H9 (cell line): ENCODE data around the gene LITAF. TPM values are rescaled to one million over a fixed set of nuclear protein-coding genes. Genes with fewer than 3 reads are reported as not detected.
A peak's percentile ranks its signal among the peaks of the same experiment; 100 is the strongest.

ENCODE experiments used
- DNase-seq: peaks from one replicate; pipeline ENCODE4 v3.0.0-alpha.2; 2017
- H2AFZ ChIP-seq: one replicate; pipeline ENCODE4 v1.6.1; 2013; ENCODE audit warnings: mild to moderate bottlenecking, low read length, control low read depth, moderate library complexity
- H2AK5ac ChIP-seq: 2 replicates; pipeline ENCODE4 v1.6.1; 2013; ENCODE audit warnings: low read length, control low read depth, mixed read lengths; ENCODE audit not compliant: insufficient read length
- H2BK120ac ChIP-seq: one replicate; pipeline ENCODE4 v1.6.1; 2013; ENCODE audit warnings: low read depth, mild to moderate bottlenecking, low read length, control low read depth, inconsistent platforms; ENCODE audit not compliant: poor library complexity, severe bottlenecking
- H2BK12ac ChIP-seq: 2 replicates; pipeline ENCODE4 v1.6.1; 2013; ENCODE audit warnings: low read length, control low read depth, mixed read lengths, low read depth; ENCODE audit not compliant: insufficient read length
- H2BK15ac ChIP-seq: 2 replicates; pipeline ENCODE4 v1.6.1; 2013; ENCODE audit warnings: low read depth, low read length, control low read depth
- H2BK20ac ChIP-seq: one replicate; pipeline ENCODE4 v1.6.1; 2013; ENCODE audit warnings: low read depth, mild to moderate bottlenecking, low read length, control low read depth, inconsistent platforms; ENCODE audit not compliant: poor library complexity, severe bottlenecking
- H2BK5ac ChIP-seq: 2 replicates; pipeline ENCODE4 v1.6.1; 2013; ENCODE audit warnings: low read length, control low read depth, mixed read lengths; ENCODE audit not compliant: insufficient read length
- H3K14ac ChIP-seq: 2 replicates; pipeline ENCODE4 v1.6.1; 2013; ENCODE audit warnings: low read length, control low read depth; ENCODE audit not compliant: insufficient read depth
- H3K18ac ChIP-seq: 2 replicates; pipeline ENCODE4 v1.6.1; 2013; ENCODE audit warnings: low read depth, mild to moderate bottlenecking, mixed read lengths, low read length, control low read depth; ENCODE audit not compliant: insufficient read length
- H3K23ac ChIP-seq: 2 replicates; pipeline ENCODE4 v1.6.1; 2013; ENCODE audit warnings: low read length, control low read depth, mixed read lengths, low read depth; ENCODE audit not compliant: insufficient read length
- H3K23me2 ChIP-seq: 2 replicates; pipeline ENCODE4 v1.6.1; 2013; ENCODE audit warnings: low read depth, mild to moderate bottlenecking, mixed read lengths, low read length, control low read depth; ENCODE audit not compliant: insufficient read length, poor library complexity, severe bottlenecking
- H3K27ac ChIP-seq: 2 replicates; pipeline ENCODE4 v1.5.1; 2013; ENCODE audit warnings: low read length, control low read depth, mixed read lengths, low read depth; ENCODE audit not compliant: insufficient read length
- H3K27me3 ChIP-seq: 2 replicates; pipeline ENCODE4 v1.6.1; 2013; ENCODE audit warnings: low read length, control low read depth, inconsistent platforms; ENCODE audit not compliant: insufficient read depth
- H3K4ac ChIP-seq: 2 replicates; pipeline ENCODE4 v1.6.1; 2013; ENCODE audit warnings: low read depth, mild to moderate bottlenecking, control low read depth, inconsistent platforms, low read length, moderate library complexity
- H3K4me1 ChIP-seq: 2 replicates; pipeline ENCODE4 v1.6.1; 2013; ENCODE audit warnings: low read length, control low read depth, inconsistent platforms; ENCODE audit not compliant: insufficient read depth
- H3K4me2 ChIP-seq: 2 replicates; pipeline ENCODE4 v1.6.1; 2013; ENCODE audit warnings: low read length, control low read depth, mixed read lengths; ENCODE audit not compliant: insufficient read length, insufficient read depth
- H3K56ac ChIP-seq: 2 replicates; pipeline ENCODE4 v1.6.1; 2013; ENCODE audit warnings: low read depth, mild to moderate bottlenecking, mixed read lengths, low read length, control low read depth; ENCODE audit not compliant: insufficient read length
- H3K79me1 ChIP-seq: 2 replicates; pipeline ENCODE4 v1.6.1; 2013; ENCODE audit warnings: low read depth, mild to moderate bottlenecking, moderate library complexity, low read length, control low read depth, inconsistent platforms; ENCODE audit not compliant: insufficient read depth, poor library complexity, severe bottlenecking
- H3K79me2 ChIP-seq: 2 replicates; pipeline ENCODE4 v1.6.1; 2013; ENCODE audit warnings: low read length, control low read depth, inconsistent platforms; ENCODE audit not compliant: insufficient read depth
- H3K9ac ChIP-seq: 2 replicates; pipeline ENCODE4 v1.6.1; 2013; ENCODE audit warnings: low read length, control low read depth, mixed read lengths; ENCODE audit not compliant: insufficient read length; ENCODE audit errors: extremely low read depth
- H3K9me3 ChIP-seq: one replicate; pipeline ENCODE4 v1.6.1; 2013; ENCODE audit warnings: low read depth, low read length, inconsistent platforms; ENCODE audit not compliant: control insufficient read depth
- H3T11ph ChIP-seq: one replicate; pipeline ENCODE4 v1.6.1; 2013; ENCODE audit warnings: mild to moderate bottlenecking, low read length, control low read depth, inconsistent platforms
- H4K20me1 ChIP-seq: one replicate; pipeline ENCODE4 v1.6.1; 2013; ENCODE audit not compliant: control insufficient read depth, insufficient read length, insufficient read depth
- H4K5ac ChIP-seq: 2 replicates; pipeline ENCODE4 v1.6.1; 2013; ENCODE audit warnings: low read depth, mild to moderate bottlenecking, mixed read lengths, low read length, control low read depth; ENCODE audit not compliant: insufficient read length
- H4K8ac ChIP-seq: replicated peaks from 2 replicates; pipeline ENCODE4 v1.6.1; 2013; ENCODE audit warnings: low read length, control low read depth, mixed read lengths, low read depth; ENCODE audit not compliant: insufficient read length
- H4K91ac ChIP-seq: 2 replicates; pipeline ENCODE4 v1.6.1; 2013; ENCODE audit warnings: low read depth, mild to moderate bottlenecking, moderate library complexity, mixed read lengths, low read length, control low read depth; ENCODE audit not compliant: insufficient read length
- H3K27ac Mint-ChIP-seq, 3 experiments: 2 replicates in 2 of 3; 3 replicates in 1 of 3; pipeline ENCODE4 v1.8.0; 2020 to 2021; ENCODE audit warnings: mixed read lengths in 3 of 3, mild to moderate bottlenecking in 1 of 3, moderate library complexity in 1 of 3
- H3K27me3 Mint-ChIP-seq: 2 replicates; pipeline ENCODE4 v1.8.0; 2021; ENCODE audit warnings: low read depth, mild to moderate bottlenecking, moderate library complexity, mixed read lengths
- H3K36me3 Mint-ChIP-seq, 3 experiments: 2 replicates in 2 of 3; 3 replicates in 1 of 3; pipeline ENCODE4 v1.8.0; 2020 to 2021; ENCODE audit warnings: low read depth in 3 of 3, mixed read lengths in 3 of 3; ENCODE audit not compliant: insufficient read depth in 1 of 3
- H3K4me1 Mint-ChIP-seq, 2 experiments: 2 replicates each; pipeline ENCODE4 v1.8.0; 2020; ENCODE audit warnings: mixed read lengths in 2 of 2
- H3K4me3 Mint-ChIP-seq, 2 experiments: 2 replicates in 1 of 2; 3 replicates in 1 of 2; pipeline ENCODE4 v1.8.0; 2020 to 2021; ENCODE audit warnings: mild to moderate bottlenecking in 2 of 2, mixed read lengths in 2 of 2, moderate library complexity in 1 of 2
- H3K9me3 Mint-ChIP-seq, 2 experiments: 2 replicates in 1 of 2; 3 replicates in 1 of 2; pipeline ENCODE4 v1.8.0; 2020; ENCODE audit warnings: mild to moderate bottlenecking in 2 of 2, mixed read lengths in 2 of 2, moderate library complexity in 1 of 2
- WGBS: extraction: QIAGEN DNeasy Blood & Tissue Kit; methylation state at CpG from one replicate; pipeline ENCODE4 v1.1.7; 2013; ENCODE audit warnings: missing lambda C conversion rate, low lambda C conversion rate, mixed read lengths; ENCODE audit not compliant: insufficient read length; ENCODE audit errors: extremely low coverage; 5-methylcytosine and 5-hydroxymethylcytosine counted together
- total RNA-seq: library from RNA; stranded (reverse); gene quantifications from 2 replicates; pipeline ENCODE4 v1.2.1, GENCODE V29; 2021
- TF ChIP-seq, protein P1 (sequence below): fragments of 200-600 bp; sonication (generic); conservative IDR thresholded peaks from 3 replicates; pipeline ENCODE4 v1.8.0; 2021; ENCODE audit warnings: antibody characterized with exemption, mild to moderate bottlenecking

Gene LITAF
- total RNA-seq, 1 experiment from 2014 or later = 249 TPM

DNA sequence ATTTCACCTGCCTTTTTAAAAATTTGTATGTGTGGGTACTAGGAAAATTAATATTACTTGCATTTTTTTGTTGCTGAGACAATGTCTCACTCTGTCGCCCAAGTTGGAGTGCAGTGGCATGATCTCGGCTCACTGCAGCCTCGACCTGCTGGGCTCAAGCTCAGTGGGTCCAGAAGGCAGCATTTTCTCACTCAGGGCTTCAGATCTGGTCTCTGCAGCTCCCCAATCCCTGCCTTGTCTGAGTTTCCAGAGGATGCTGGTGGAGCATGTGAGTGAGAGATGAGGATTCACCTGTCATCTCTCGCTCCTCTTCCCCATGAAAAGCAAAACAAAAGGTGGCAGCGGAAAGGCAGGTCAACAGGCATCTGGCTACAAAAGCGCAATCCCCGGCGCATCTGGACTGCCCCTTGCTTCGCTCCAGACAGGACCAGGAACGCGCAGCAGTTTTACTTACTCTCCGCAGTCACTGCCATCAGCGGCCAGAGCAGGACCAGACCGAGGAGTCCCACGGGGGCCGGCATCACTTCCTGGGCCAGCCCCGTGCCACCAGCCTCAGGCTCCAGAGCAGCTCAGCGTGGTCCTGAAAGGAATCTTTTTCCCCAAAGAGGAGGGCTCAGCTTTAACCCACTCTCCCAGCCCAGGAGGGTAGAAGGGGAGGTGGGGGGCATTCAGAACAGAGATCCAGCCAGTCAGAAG lies 59.9 kb downstream of the LITAF start:
- Histone ChIP-seq H3K4ac (no peak overlapping the region), H3T11ph (no peak overlapping the region), H2BK15ac (no peak overlapping the region), H3K23me2 (no peaks in the 10 kb centered on the region), H3K27ac (no peak overlapping the region), H3K79me2 (no peaks in the 10 kb centered on the region), H2BK120ac (no peak overlapping the region), H2BK20ac (no peak overlapping the region), H3K56ac (no peak overlapping the region), H4K5ac (no peak overlapping the region), H2AFZ (no peak overlapping the region), H3K14ac (peak overlapping the region; percentile 24; the same call in 1 of the 2 replicates), H3K79me1 (no peaks in the 10 kb centered on the region), H2BK12ac (no peak overlapping the region), H4K91ac (no peak overlapping the region), H3K4me1 (no peaks in the 10 kb centered on the region), H2BK5ac (no peak overlapping the region), H3K4me2 (peak overlapping the region; percentile 31), H4K20me1 (no peaks in the 10 kb centered on the region), H3K18ac (no peak overlapping the region), H3K9ac (no peak overlapping the region), H2AK5ac (no peak overlapping the region), H4K8ac (no peak overlapping the region), H3K9me3 (no peaks in the 10 kb centered on the region), H3K23ac (no peak overlapping the region), H3K27me3 (no peaks in the 10 kb centered on the region)
- no peaks in the 10 kb centered on the region for H3K9me3 Mint-ChIP-seq
- H3K27ac Mint-ChIP-seq = no peak overlapping the region
- WGBS = no CpG with 5 or more reads among the region's 18 CpGs
- no peaks in the 10 kb centered on the region for H3K36me3 Mint-ChIP-seq
- peaks cover 2% of the 10 kb centered on the region for H3K27me3 Mint-ChIP-seq
- peak; percentile 51 for DNase-seq
- TF ChIP-seq, protein P1, sequence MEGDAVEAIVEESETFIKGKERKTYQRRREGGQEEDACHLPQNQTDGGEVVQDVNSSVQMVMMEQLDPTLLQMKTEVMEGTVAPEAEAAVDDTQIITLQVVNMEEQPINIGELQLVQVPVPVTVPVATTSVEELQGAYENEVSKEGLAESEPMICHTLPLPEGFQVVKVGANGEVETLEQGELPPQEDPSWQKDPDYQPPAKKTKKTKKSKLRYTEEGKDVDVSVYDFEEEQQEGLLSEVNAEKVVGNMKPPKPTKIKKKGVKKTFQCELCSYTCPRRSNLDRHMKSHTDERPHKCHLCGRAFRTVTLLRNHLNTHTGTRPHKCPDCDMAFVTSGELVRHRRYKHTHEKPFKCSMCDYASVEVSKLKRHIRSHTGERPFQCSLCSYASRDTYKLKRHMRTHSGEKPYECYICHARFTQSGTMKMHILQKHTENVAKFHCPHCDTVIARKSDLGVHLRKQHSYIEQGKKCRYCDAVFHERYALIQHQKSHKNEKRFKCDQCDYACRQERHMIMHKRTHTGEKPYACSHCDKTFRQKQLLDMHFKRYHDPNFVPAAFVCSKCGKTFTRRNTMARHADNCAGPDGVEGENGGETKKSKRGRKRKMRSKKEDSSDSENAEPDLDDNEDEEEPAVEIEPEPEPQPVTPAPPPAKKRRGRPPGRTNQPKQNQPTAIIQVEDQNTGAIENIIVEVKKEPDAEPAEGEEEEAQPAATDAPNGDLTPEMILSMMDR = no peak
- H3K4me3 Mint-ChIP-seq = peak overlapping the region in 1 of 2 experiments; percentile 75; a peak in 3 of 5 replicates
- H3K4me1 Mint-ChIP-seq = peaks cover 27 to 44% of the 10 kb centered on the region in 2 experiments
